A549 (cell line): Measurements from ENCODE around the gene ATP13A4.

Experiments used
- CHD2 ChIP-seq: fragments of 150-350 bp; IDR thresholded peaks from 2 replicates; pipeline ENCODE4 v1.6.1; 2014; ENCODE audit warnings: low read length; ENCODE audit not compliant: partially characterized antibody
- CTCF ChIP-seq: fragments of >200 bp; sonication (Bioruptor Twin); formaldehyde crosslinking; IDR thresholded peaks from 3 replicates; pipeline ENCODE4 v1.5.1; 2016
- EP300 ChIP-seq, 2 experiments: fragments of >200 bp; sonication (Bioruptor Twin); formaldehyde crosslinking; IDR thresholded peaks; 2 replicates in 1 of 2; 3 replicates in 1 of 2; pipeline ENCODE4 v1.6.1; 2016 to 2017
- ESRRA ChIP-seq: fragments of 150-350 bp; IDR thresholded peaks from 2 replicates; pipeline ENCODE4 v1.6.1; 2014; ENCODE audit warnings: mild to moderate bottlenecking, low read length, borderline replicate concordance
- MAX ChIP-seq: IDR thresholded peaks from 2 replicates; pipeline ENCODE4 v1.6.1; 2012
- RARB ChIP-seq: fragments of 250-450 bp; sonication (Bioruptor Pico); IDR thresholded peaks from 2 replicates; pipeline ENCODE4 v1.8.0; 2021; ENCODE audit warnings: mild to moderate bottlenecking, moderate library complexity

DNA sequence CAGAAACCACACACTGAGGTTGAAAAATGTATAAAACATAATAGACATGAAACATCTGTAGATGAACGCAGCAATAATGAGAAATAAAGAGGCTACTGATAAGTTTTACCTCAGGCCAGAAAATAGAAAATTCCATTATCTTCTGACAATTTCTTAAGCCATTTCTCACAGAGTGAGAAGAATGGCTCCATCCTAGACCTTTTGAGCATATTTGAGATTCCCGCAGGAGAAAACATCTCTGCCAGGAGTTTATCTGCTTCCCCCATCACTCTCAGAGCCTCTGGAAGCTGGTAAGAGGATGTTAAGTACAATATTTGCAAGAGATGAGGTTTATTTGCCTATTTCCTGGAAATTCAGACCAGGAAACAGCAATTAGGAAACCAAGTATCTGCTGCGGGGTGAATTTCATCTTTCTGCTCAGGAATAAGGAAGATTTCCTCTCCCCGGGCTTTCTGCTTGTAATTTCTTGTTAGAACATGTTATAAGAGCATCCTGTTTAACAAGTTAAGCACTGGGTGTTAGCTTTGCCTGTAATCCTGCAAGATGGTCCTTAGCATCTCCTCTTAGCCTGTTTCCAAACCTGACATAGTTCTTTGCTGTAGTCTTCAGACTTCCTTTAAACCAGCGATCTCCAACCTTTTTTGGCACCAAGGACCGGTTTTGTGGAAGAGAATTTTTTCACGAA, 54.8 kb downstream of the ATP13A4 start:
- TF ChIP-seq CTCF (no peak), MAX (no peak), ESRRA (no peak), CHD2 (no peak), EP300 (IDR thresholded peaks at IDR 0.05) (no peak), RARB (no peak)
